ENCODE measurements around the gene TMEM37.

TMEM37 gene

GRCh38 chr2:119429225-119429981 is 2.3 kb upstream of the TMEM37 start:
- H3K27ac ChIP-seq, result peak overlapping the region; percentile 32
- TF ChIP-seq CTCF (conservative IDR thresholded peaks at IDR 0.05) (no peak), ZFX (IDR thresholded peaks at IDR 0.05) (no peak)

DNA sequence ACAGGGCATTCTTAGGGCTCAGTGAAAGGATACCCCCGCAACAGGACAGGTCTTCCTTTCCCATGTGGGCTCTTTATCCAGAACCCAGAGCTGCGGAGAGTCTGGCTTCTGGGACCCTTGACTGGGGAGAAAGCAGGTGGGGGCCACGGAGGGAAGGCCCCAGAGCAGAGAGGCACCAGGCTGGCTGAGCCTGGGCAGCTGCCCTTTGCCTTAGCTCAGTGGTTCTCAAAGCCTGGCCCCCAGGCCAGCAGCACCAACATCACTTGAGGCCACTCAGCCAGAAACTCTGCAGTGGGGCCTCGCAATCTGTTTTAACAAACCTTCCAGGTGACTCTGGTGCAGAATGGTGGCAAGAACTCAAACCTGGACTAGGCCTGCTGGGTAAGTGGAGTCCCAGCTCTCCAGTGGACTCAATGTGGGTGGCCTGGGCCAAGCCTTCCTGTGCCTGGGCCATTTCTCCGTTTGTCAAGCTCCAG is 1.6 kb upstream of the TMEM37 start:
- TF ChIP-seq ZFX (IDR thresholded peaks at IDR 0.05) (no peak), CTCF (conservative IDR thresholded peaks at IDR 0.05) (no peak)
- peak overlapping the region; percentile 32 for H3K27ac ChIP-seq

GRCh38 chr2:119431976-119432850 is 559 bp downstream of the TMEM37 start:
- H3K27ac ChIP-seq, result peak overlapping the region; percentile 54
- no peak for TF ChIP-seq CTCF (conservative IDR thresholded peaks at IDR 0.05)
- TF ChIP-seq ZFX (IDR thresholded peaks at IDR 0.05), result no peak

GRCh38 chr2:119432851-119433522 is 1.3 kb downstream of the TMEM37 start:
- H3K27ac ChIP-seq, result no peak overlapping the region
- TF ChIP-seq CTCF (conservative IDR thresholded peaks at IDR 0.05) (no peak), ZFX (IDR thresholded peaks at IDR 0.05) (no peak)

GRCh38 chr2:119433636-119434327 is 2.1 kb downstream of the TMEM37 start:
- H3K27ac ChIP-seq, result no peak overlapping the region
- TF ChIP-seq CTCF (conservative IDR thresholded peaks at IDR 0.05), result no peak
- TF ChIP-seq ZFX (IDR thresholded peaks at IDR 0.05), result no peak

DNA sequence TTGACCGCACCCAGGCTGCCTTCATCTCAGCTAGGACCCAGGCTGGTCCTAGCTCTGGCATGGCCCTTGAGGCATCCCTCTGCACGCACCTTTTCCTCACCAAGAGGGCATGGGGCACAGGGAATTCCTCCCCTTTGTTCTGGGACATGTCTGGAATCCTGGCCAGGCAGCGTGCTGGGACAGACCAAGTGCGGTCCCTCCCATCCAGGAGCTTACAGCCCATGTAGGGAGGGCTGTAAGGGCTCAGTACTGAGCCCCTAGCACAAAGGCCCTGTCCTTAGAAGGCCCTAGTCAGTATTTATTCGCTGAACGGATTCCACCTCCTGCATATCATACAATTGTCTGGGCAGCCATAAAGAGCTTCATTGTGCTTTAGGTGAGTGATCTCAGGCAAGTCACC is 3.0 kb downstream of the TMEM37 start:
- H3K27ac ChIP-seq, result no peak overlapping the region
- TF ChIP-seq ZFX (IDR thresholded peaks at IDR 0.05), result no peak
- TF ChIP-seq CTCF (conservative IDR thresholded peaks at IDR 0.05), result no peak

Data from C4-2B (cell line).